ENCODE measurements around the gene AP2M1. TPM values are rescaled to one million over a fixed set of nuclear protein-coding genes. Genes with fewer than 3 reads are reported as not detected.

The AP2M1 gene
- total and polyA plus RNA-seq, 2 of the 13 experiments (the other 11 are each of a cell fraction or from before 2014, with no cell fraction given), result 126 to 146 TPM

- TF ChIP-seq ZNF12 (CRISPR knock-in tag; IDR thresholded peaks at IDR 0.05) (no peak), ZNF704 (CRISPR knock-in tag; IDR thresholded peaks at IDR 0.05; ENCODE audit: borderline replicate concordance) (no peak), IRF2 (CRISPR knock-in tag; IDR thresholded peaks at IDR 0.05) (peak; percentile 86), TRIM24 (CRISPR knock-in tag; IDR thresholded peaks at IDR 0.05) (no peak), MTERF4 (CRISPR knock-in tag; IDR thresholded peaks at IDR 0.05) (no peak), AGO1 (IDR thresholded peaks at IDR 0.05; ENCODE audit: low read depth, low read length, poor library complexity, severe bottlenecking) (peak; percentile 95), U2AF1 (optimal IDR thresholded peaks at IDR 0.05; ENCODE audit: low read depth, low read length) (no peak), ZNF317 (CRISPR knock-in tag; IDR thresholded peaks at IDR 0.05) (peak; percentile 18; the same call in 1 of the 2 replicates), MTF2 (CRISPR knock-in tag; IDR thresholded peaks at IDR 0.05; ENCODE audit: borderline replicate concordance) (0 out of 2 replicates have a peak, but pooled peaks have one; percentile 36), TBL1XR1 (IDR thresholded peaks at IDR 0.05; ENCODE audit: borderline replicate concordance, low read length, partially characterized antibody) (no peak), TP53 (CRISPR knock-in tag; conservative IDR thresholded peaks at IDR 0.05) (no peak), ELF4 (CRISPR knock-in tag; IDR thresholded peaks at IDR 0.05; ENCODE audit: borderline replicate concordance) (no peak), CREBL2 (CRISPR knock-in tag; IDR thresholded peaks at IDR 0.05; ENCODE audit: borderline replicate concordance) (no peak), ZNF737 (CRISPR knock-in tag; IDR thresholded peaks at IDR 0.05; ENCODE audit: borderline replicate concordance) (no peak), ARNT2 (CRISPR knock-in tag; IDR thresholded peaks at IDR 0.05; ENCODE audit: low read depth) (peak; percentile 84), ZFP41 (CRISPR knock-in tag; IDR thresholded peaks at IDR 0.05; ENCODE audit: borderline replicate concordance) (no peak), ZFX (CRISPR knock-in tag; IDR thresholded peaks at IDR 0.05; ENCODE audit: low read depth) (no peak), GABPA (IDR thresholded peaks at IDR 0.05; ENCODE audit: low read depth, low read length) (no peak), GABPA (CRISPR knock-in tag; IDR thresholded peaks at IDR 0.05; ENCODE audit: low read depth) (peak; percentile 76), TRIM22 (IDR thresholded peaks at IDR 0.05) (no peak), ZNF580 (CRISPR knock-in tag; IDR thresholded peaks at IDR 0.05; ENCODE audit: borderline replicate concordance, low read depth) (0 out of 2 replicates have a peak, but pooled peaks have one; percentile 36), SMARCC2 (IDR thresholded peaks at IDR 0.05) (no peak), STAT5B (CRISPR knock-in tag; IDR thresholded peaks at IDR 0.05) (0 out of 2 replicates have a peak, but pooled peaks have one; percentile 55), ZNF329 (CRISPR knock-in tag; IDR thresholded peaks at IDR 0.05; ENCODE audit: low read depth) (no peak)
- TF ChIP-seq, protein P1, sequence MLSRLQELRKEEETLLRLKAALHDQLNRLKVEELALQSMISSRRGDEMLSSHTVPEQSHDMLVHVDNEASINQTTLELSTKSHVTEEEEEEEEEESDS (CRISPR knock-in tag; IDR thresholded peaks at IDR 0.05; ENCODE audit: borderline replicate concordance), result no peak
- TF ChIP-seq, protein P2, sequence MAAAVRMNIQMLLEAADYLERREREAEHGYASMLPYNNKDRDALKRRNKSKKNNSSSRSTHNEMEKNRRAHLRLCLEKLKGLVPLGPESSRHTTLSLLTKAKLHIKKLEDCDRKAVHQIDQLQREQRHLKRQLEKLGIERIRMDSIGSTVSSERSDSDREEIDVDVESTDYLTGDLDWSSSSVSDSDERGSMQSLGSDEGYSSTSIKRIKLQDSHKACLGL (CRISPR knock-in tag; IDR thresholded peaks at IDR 0.05), result no peak; the same call in 1 of the 2 replicates
These were observed 11.0 kb downstream of the AP2M1 start (continued) for GRCh38 chr3:184185461-184186183.
